HCT116 (cell line): Measurements from ENCODE around the gene COX6B2. TPM values are rescaled to one million over a fixed set of nuclear protein-coding genes. Genes with fewer than 3 reads are reported as not detected.

Source experiments
- ATAC-seq: fragments of 200-7000 bp; cut with Tn5 transposase; 2 replicates; pipeline ENCODE4 v1.9.1; 2020; ENCODE audit warnings: mild to moderate bottlenecking, moderate library complexity
- BruUV-seq: library from RNA; stranded (reverse); fragments of 400-500 nt; replicated peaks from 2 replicates; lab custom pipeline; 2021; lab: Mats Ljungman, UMichigan
- CTCF ChIA-PET: fragments of 300-600 bp; sonication (Branson Sonifier 250); formaldehyde crosslinking; loops from one replicate; lab custom pipeline; 2021; ENCODE audit warnings: antibody characterized with exemption; lab: Charles Lee
- POLR2A ChIA-PET: fragments of 300-600, 350-600 bp; sonication (Branson Sonifier 250); formaldehyde crosslinking; loops from one replicate; lab custom pipeline; 2021; ENCODE audit warnings: antibody characterized with exemption; lab: Charles Lee
- RAD21 ChIA-PET, 2 experiments: fragments of 300-600 bp; sonication (Branson Sonifier 250); formaldehyde crosslinking; loops; one replicate each; lab custom pipeline; 2023; ENCODE audit warnings: low total read pairs in 2 of 2; ENCODE audit not compliant: uncharacterized antibody in 2 of 2, unreplicated experiment in 2 of 2, low non-redundant PET in 1 of 2; lab: Charles Lee
- DNase-seq: peaks from one replicate; pipeline ENCODE4 v3.0.0-alpha.2; 2010; ENCODE audit warnings: low read depth, low spot score
- H2AFZ ChIP-seq: fragments of 200-600 bp; shearing (Covaris generic), sonication (generic); 2 replicates; pipeline ENCODE4 v1.6.1; 2017; ENCODE audit warnings: low read depth, mixed run types, mixed read lengths, antibody characterized with exemption, low read length; ENCODE audit not compliant: poor library complexity, severe bottlenecking
- H3K27ac ChIP-seq: 2 replicates; pipeline ENCODE4 v1.5.1; 2012; ENCODE audit warnings: low read depth, low read length
- H3K27me3 ChIP-seq: fragments of 200-600 bp; sonication (generic); 2 replicates; pipeline ENCODE4 v1.6.1; 2016; ENCODE audit warnings: mixed run types, low read length, mixed read lengths; ENCODE audit not compliant: insufficient read depth
- H3K36me3 ChIP-seq, 2 experiments: fragments of 200-500 bp in 1 of 2; fragments of 200-600 bp in 1 of 2; sonication (Bioruptor generic) in 1 of 2; sonication (generic) in 1 of 2; 2 replicates each; pipeline versions ENCODE4 v1.5.1 to v1.6.1; 2014 to 2016; ENCODE audit warnings: low read length in 2 of 2, inconsistent platforms in 1 of 2, mixed read lengths in 1 of 2, mixed run types in 1 of 2; ENCODE audit not compliant: insufficient read depth in 2 of 2, control insufficient read depth in 1 of 2
- H3K4me1 ChIP-seq, 2 experiments: fragments of 200-600 bp in 1 of 2; sonication (generic) in 1 of 2; 2 replicates each; pipeline versions ENCODE4 v1.5.1 to v1.6.1; 2012 to 2017; ENCODE audit warnings: low read length in 2 of 2, inconsistent platforms in 1 of 2, mild to moderate bottlenecking in 1 of 2, mixed read lengths in 1 of 2, mixed run types in 1 of 2, moderate library complexity in 1 of 2; ENCODE audit not compliant: insufficient read depth in 2 of 2, control insufficient read depth in 1 of 2
- H3K4me2 ChIP-seq: fragments of 200-600 bp; sonication (generic); 2 replicates; pipeline ENCODE4 v1.6.1; 2017; ENCODE audit warnings: mixed run types, low read length, mixed read lengths
- H3K4me3 ChIP-seq, 2 experiments: fragments of 200-600 bp in 1 of 2; sonication (generic) in 1 of 2; replicated peaks in 1 of 2; 2 replicates each; pipeline ENCODE4 v1.5.1; 2011 to 2016; ENCODE audit warnings: low read length in 2 of 2, control low read depth in 1 of 2, low read depth in 1 of 2, mild to moderate bottlenecking in 1 of 2, mixed read lengths in 1 of 2, mixed run types in 1 of 2
- H3K79me2 ChIP-seq: fragments of 200-600 bp; sonication (generic); 2 replicates; pipeline ENCODE4 v1.6.1; 2017; ENCODE audit warnings: mild to moderate bottlenecking, mixed run types, low read length, moderate library complexity, mixed read lengths; ENCODE audit not compliant: insufficient read depth
- H3K9ac ChIP-seq: fragments of 200-600 bp; sonication (generic); 2 replicates; pipeline ENCODE4 v1.6.1; 2016; ENCODE audit warnings: low read length, mixed read lengths
- H3K9me2 ChIP-seq: fragments of 200-600 bp; sonication (generic), shearing (Covaris generic); 2 replicates; pipeline ENCODE4 v1.6.1; 2017; ENCODE audit warnings: mixed run types, mild to moderate bottlenecking, moderate library complexity; ENCODE audit not compliant: insufficient read depth
- H3K9me3 ChIP-seq, 2 experiments: fragments of 200-500 bp in 1 of 2; fragments of 200-600 bp in 1 of 2; sonication (Bioruptor generic) in 1 of 2; sonication (generic) in 1 of 2; 2 replicates each; pipeline ENCODE4 v1.6.1; 2014 to 2017; ENCODE audit warnings: low read length in 2 of 2, mixed read lengths in 2 of 2, inconsistent platforms in 1 of 2, low read depth in 1 of 2, mild to moderate bottlenecking in 1 of 2, mixed run types in 1 of 2, moderate library complexity in 1 of 2; ENCODE audit not compliant: control insufficient read depth in 1 of 2, insufficient read depth in 1 of 2
- H4K20me1 ChIP-seq: fragments of 200-600 bp; sonication (generic), shearing (Covaris generic); 2 replicates; pipeline ENCODE4 v1.6.1; 2017; ENCODE audit warnings: mixed run types, mild to moderate bottlenecking, moderate library complexity; ENCODE audit not compliant: insufficient read depth
- ATF3 ChIP-seq: IDR thresholded peaks from 2 replicates; pipeline ENCODE4 v1.6.1; 2012
- CEBPB ChIP-seq: IDR thresholded peaks from 2 replicates; pipeline ENCODE4 v1.6.1; 2012; ENCODE audit warnings: low read depth
- CTCF ChIP-seq, 3 experiments: fragments of 200-600 bp in 1 of 3; sonication (generic) in 1 of 3; IDR thresholded peaks in 2 of 3; conservative IDR thresholded peaks in 1 of 3; 2 replicates each; pipeline ENCODE4 v1.5.1; 2012 to 2017; ENCODE audit warnings: low read depth in 2 of 3, low read length in 2 of 3, antibody characterized with exemption in 1 of 3, borderline replicate concordance in 1 of 3, control low read depth in 1 of 3, mild to moderate bottlenecking in 1 of 3, mixed read lengths in 1 of 3, mixed run types in 1 of 3, moderate library complexity in 1 of 3; ENCODE audit not compliant: insufficient read depth in 1 of 3
- EGR1 ChIP-seq: IDR thresholded peaks from 2 replicates; pipeline ENCODE4 v1.6.1; 2012; ENCODE audit warnings: low read depth
- EZH2phosphoT487 ChIP-seq: fragments of 200-600 bp; IDR thresholded peaks from 2 replicates; pipeline ENCODE4 v1.6.1; 2018; ENCODE audit warnings: antibody characterized with exemption, borderline replicate concordance
- FOSL1 ChIP-seq: IDR thresholded peaks from 2 replicates; pipeline ENCODE4 v1.6.1; 2012; ENCODE audit warnings: low read depth
- POLR2AphosphoS5 ChIP-seq: IDR thresholded peaks from 2 replicates; pipeline ENCODE4 v1.6.1; 2011; ENCODE audit warnings: mild to moderate bottlenecking, low read depth, low read length, moderate library complexity
- RAD21 ChIP-seq: IDR thresholded peaks from 2 replicates; pipeline ENCODE4 v1.6.1; 2012; ENCODE audit warnings: low read depth, mild to moderate bottlenecking
- REST ChIP-seq: IDR thresholded peaks from 2 replicates; pipeline ENCODE4 v1.6.1; 2012; ENCODE audit warnings: low read depth
- YY1 ChIP-seq: IDR thresholded peaks from 2 replicates; pipeline ENCODE4 v1.6.1; 2011; ENCODE audit warnings: low read length, low read depth, moderate library complexity, mild to moderate bottlenecking; ENCODE audit not compliant: insufficient replicate concordance; ENCODE audit errors: extremely low read depth
- ZFX ChIP-seq: fragments of 450-650 bp; IDR thresholded peaks from 2 replicates; pipeline ENCODE4 v1.6.1; 2017
- intact Hi-C: fragments of 100-400 bp; cut with micrococcal nuclease; formaldehyde crosslinking; loops from 2 replicates; pipeline ENCODE4 v1.10.0; 2022
- total RNA-seq: library from RNA; stranded (reverse); gene quantifications from one replicate; pipeline ENCODE4 v1.2.1, GENCODE V29; 2021; ENCODE audit not compliant: unreplicated experiment

COX6B2 gene
- total RNA-seq, 1 experiment from 2014 or later = 2.4 TPM

- Histone ChIP-seq H3K9me2 (no peaks in the 10 kb centered on the region), H3K9me3 (no peaks in the 10 kb centered on the region), H3K9ac (no peak overlapping the region), H3K27me3 (no peaks in the 10 kb centered on the region), H4K20me1 (no peaks in the 10 kb centered on the region), H3K27ac (no peak overlapping the region), H3K4me3 (no peak overlapping the region), H3K36me3 (no peaks in the 10 kb centered on the region), H3K79me2 (no peaks in the 10 kb centered on the region), H2AFZ (no peak overlapping the region), H3K4me1 (peaks cover 2 to 5% of the 10 kb centered on the region in 2 experiments; a peak in 3 of 4 replicates), H3K4me2 (no peak overlapping the region)
- no peak for ATAC-seq
- BruUV-seq = no TSS peak
- RAD21 ChIA-PET = interaction anchor here in 1 of 2 experiments (0.5 kb wide), 1 partner anchor 47 kb away, joined by 4 read pairs; no protein-coding TSS in a partner anchor
- DNase-seq = no peak
- intact Hi-C loops = no loop called here
- no peak for TF ChIP-seq ATF3
- no peak for TF ChIP-seq CTCF (IDR thresholded peaks at IDR 0.05 in 2 of 3, conservative IDR thresholded peaks at IDR 0.05 in 1 of 3; ENCODE audit: borderline replicate concordance in 1 of 3, insufficient read depth in 1 of 3, low read depth in 2 of 3, low read length in 2 of 3)
- TF ChIP-seq CEBPB = no peak
- no peak for TF ChIP-seq REST
- TF ChIP-seq ZFX = no peak
- no peak for TF ChIP-seq EZH2phosphoT487
- no peak for TF ChIP-seq RAD21
- TF ChIP-seq POLR2AphosphoS5 = no peak
- no peak for TF ChIP-seq FOSL1
- TF ChIP-seq YY1 = no peak
- no peak for TF ChIP-seq EGR1
- CTCF ChIA-PET = no interaction called here
- POLR2A ChIA-PET = no interaction called here
These were observed 4.7 kb upstream of the COX6B2 start for GRCh38 chr19:55358943-55359908.
